ENCODE results near the gene SPEN.
A peak's percentile ranks its signal among the peaks of the same experiment; 100 is the strongest.

The SPEN gene

GRCh38 chr1:15945832-15946448 lies 98.4 kb downstream of the SPEN start:
- DNase-seq (ENCODE audit: low read depth in 2 of 2, low spot score in 1 of 2), result no peak

GRCh38 chr1:15946571-15947381 lies 99.3 kb downstream of the SPEN start:
- DNase-seq (ENCODE audit: low read depth in 2 of 2, low spot score in 1 of 2), result no peak

- DNase-seq (ENCODE audit: low read depth in 2 of 2, low spot score in 1 of 2), result no peak
Measured at GRCh38 chr1:15947382-15948090, 100.0 kb downstream of the SPEN start.

GRCh38 chr1:15948091-15948591 lies 100.6 kb downstream of the SPEN start:
- no peak for DNase-seq (ENCODE audit: low read depth in 2 of 2, low spot score in 1 of 2)

GRCh38 chr1:15948595-15949452 lies 101.3 kb downstream of the SPEN start:
- DNase-seq (ENCODE audit: low read depth in 2 of 2, low spot score in 1 of 2), result no peak

GRCh38 chr1:15949453-15950245 lies 102.1 kb downstream of the SPEN start:
- DNase-seq (ENCODE audit: low read depth in 2 of 2, low spot score in 1 of 2), result peak; percentile 64 to 77

- DNase-seq (ENCODE audit: low read depth in 2 of 2, low spot score in 1 of 2), result no peak
Measured at GRCh38 chr1:15950302-15950701, 102.8 kb downstream of the SPEN start.

- DNase-seq (ENCODE audit: low read depth in 2 of 2, low spot score in 1 of 2), result peak; percentile 37 to 63
Measured at GRCh38 chr1:15950763-15951295, 103.3 kb downstream of the SPEN start.

GRCh38 chr1:15951341-15952153 lies 104.0 kb downstream of the SPEN start:
- no peak for DNase-seq (ENCODE audit: low read depth in 2 of 2, low spot score in 1 of 2)

- no peak for DNase-seq (ENCODE audit: low read depth in 2 of 2, low spot score in 1 of 2)
Measured at GRCh38 chr1:15952317-15953258, 105.1 kb downstream of the SPEN start.

- no peak for DNase-seq (ENCODE audit: low read depth in 2 of 2, low spot score in 1 of 2)
Measured at GRCh38 chr1:15953294-15953771, 105.8 kb downstream of the SPEN start.

GRCh38 chr1:15953791-15954241 lies 106.3 kb downstream of the SPEN start:
- DNase-seq (ENCODE audit: low read depth in 2 of 2, low spot score in 1 of 2), result no peak

GRCh38 chr1:15954316-15954715 lies 106.8 kb downstream of the SPEN start:
- DNase-seq (ENCODE audit: low read depth in 2 of 2, low spot score in 1 of 2), result no peak

GRCh38 chr1:15955552-15955951 lies 108.0 kb downstream of the SPEN start:
- DNase-seq (ENCODE audit: low read depth in 2 of 2, low spot score in 1 of 2), result no peak

GRCh38 chr1:15956150-15956549 lies 108.6 kb downstream of the SPEN start:
- no peak for DNase-seq (ENCODE audit: low read depth in 2 of 2, low spot score in 1 of 2)

- DNase-seq (ENCODE audit: low read depth in 2 of 2, low spot score in 1 of 2), result no peak
Measured at GRCh38 chr1:15957221-15958095, 110.0 kb downstream of the SPEN start.

- no peak for DNase-seq (ENCODE audit: low read depth in 2 of 2, low spot score in 1 of 2)
Measured at GRCh38 chr1:15958111-15958510, 110.6 kb downstream of the SPEN start.
